ENCODE data around the gene AOPEP. TPM values are rescaled to one million over a fixed set of nuclear protein-coding genes. Genes with fewer than 3 reads are reported as not detected.
A peak's percentile ranks its signal among the peaks of the same experiment; 100 is the strongest.

The AOPEP gene
- total RNA-seq, 1 donor from 2014 or later: 175 TPM

- Histone ChIP-seq H3K36me3 (no peaks in the 10 kb centered on the region), H3K4me1 (peaks cover 36% of the 10 kb centered on the region), H3K27ac (replicated peaks) (peak overlapping the region; percentile 20), H3K9me3 (replicated peaks) (no peaks in the 10 kb centered on the region), H3K27me3 (ENCODE audit: low read depth) (no peaks in the 10 kb centered on the region), H3K4me3 (no peak overlapping the region)
- DNase-seq: no peak
- TF ChIP-seq CTCF (IDR thresholded peaks at IDR 0.05; ENCODE audit: borderline replicate concordance): no peak
- intact Hi-C loops (cut with micrococcal nuclease): no loop called here
Measured at GRCh38 chr9:94974154-94974879, 247.8 kb downstream of the AOPEP start.

GRCh38 chr9:94975480-94975879 lies 249.0 kb downstream of the AOPEP start:
- no peak for DNase-seq
- no peak for TF ChIP-seq CTCF (IDR thresholded peaks at IDR 0.05; ENCODE audit: borderline replicate concordance)
- Histone ChIP-seq H3K36me3 (no peaks in the 10 kb centered on the region), H3K27me3 (ENCODE audit: low read depth) (no peaks in the 10 kb centered on the region), H3K9me3 (replicated peaks) (no peaks in the 10 kb centered on the region), H3K27ac (replicated peaks) (no peak overlapping the region), H3K4me1 (peaks cover 36% of the 10 kb centered on the region), H3K4me3 (no peak overlapping the region)
- intact Hi-C loops (cut with micrococcal nuclease): no loop called here

GRCh38 chr9:94976077-94976476 lies 249.6 kb downstream of the AOPEP start:
- intact Hi-C loops (cut with micrococcal nuclease): no loop called here
- H3K9me3 ChIP-seq (replicated peaks): no peaks in the 10 kb centered on the region
- no peaks in the 10 kb centered on the region for H3K36me3 ChIP-seq
- peaks cover 36% of the 10 kb centered on the region for H3K4me1 ChIP-seq
- H3K27me3 ChIP-seq (ENCODE audit: low read depth): no peaks in the 10 kb centered on the region
- TF ChIP-seq CTCF (IDR thresholded peaks at IDR 0.05; ENCODE audit: borderline replicate concordance): no peak
- H3K4me3 ChIP-seq: no peak overlapping the region
- H3K27ac ChIP-seq (replicated peaks): no peak overlapping the region
- DNase-seq: no peak

GRCh38 chr9:94977416-94977815 lies 250.9 kb downstream of the AOPEP start:
- Histone ChIP-seq H3K4me1 (peaks cover 23% of the 10 kb centered on the region), H3K4me3 (no peak overlapping the region), H3K27me3 (ENCODE audit: low read depth) (no peaks in the 10 kb centered on the region), H3K36me3 (no peaks in the 10 kb centered on the region), H3K9me3 (replicated peaks) (no peaks in the 10 kb centered on the region), H3K27ac (replicated peaks) (no peak overlapping the region)
- TF ChIP-seq CTCF (IDR thresholded peaks at IDR 0.05; ENCODE audit: borderline replicate concordance): no peak
- DNase-seq: no peak
- intact Hi-C loops (cut with micrococcal nuclease): no loop called here

GRCh38 chr9:94979904-94980507 lies 253.5 kb downstream of the AOPEP start:
- no peaks in the 10 kb centered on the region for H3K4me1 ChIP-seq
- H3K27ac ChIP-seq (replicated peaks): no peak overlapping the region
- TF ChIP-seq CTCF (IDR thresholded peaks at IDR 0.05; ENCODE audit: borderline replicate concordance): no peak
- H3K4me3 ChIP-seq: no peak overlapping the region
- DNase-seq: no peak
- no peaks in the 10 kb centered on the region for H3K9me3 ChIP-seq (replicated peaks)
- H3K27me3 ChIP-seq (ENCODE audit: low read depth): no peaks in the 10 kb centered on the region
- intact Hi-C loops (cut with micrococcal nuclease): no loop called here
- H3K36me3 ChIP-seq: no peaks in the 10 kb centered on the region
